CD14-positive monocyte (primary cell): ENCODE data around the gene FRAS1. TPM values are rescaled to one million over a fixed set of nuclear protein-coding genes. Genes with fewer than 3 reads are reported as not detected.
A peak's percentile ranks its signal among the peaks of the same experiment; 100 is the strongest.

Source experiments
- DNase-seq, 3 donors: peaks; one replicate each; pipeline ENCODE4 v3.0.0-alpha.2; 2011 to 2022
- H2AFZ ChIP-seq: 2 replicates; pipeline ENCODE4 v1.6.0; 2012; ENCODE audit warnings: mild to moderate bottlenecking, low read depth, low read length, inconsistent platforms; ENCODE audit not compliant: insufficient read depth, poor library complexity, severe bottlenecking
- H3K27ac ChIP-seq, 2 donors: 1 replicate in 1 of 2; 2 replicates in 1 of 2; pipeline ENCODE4 v1.5.1; 2012 to 2013; ENCODE audit warnings: low read length in 2 of 2, control low read depth in 1 of 2, inconsistent platforms in 1 of 2, low read depth in 1 of 2, mild to moderate bottlenecking in 1 of 2
- H3K27me3 ChIP-seq, 2 donors: one replicate each; pipeline versions ENCODE4 v1.6.0 to v1.6.1; 2011 to 2013; ENCODE audit warnings: low read length in 2 of 2; ENCODE audit not compliant: control insufficient read depth in 2 of 2, insufficient read depth in 2 of 2
- H3K36me3 ChIP-seq, 2 donors: replicated peaks in 1 of 2; 1 replicate in 1 of 2; 2 replicates in 1 of 2; pipeline versions ENCODE4 v1.5.1 to v1.6.1; 2012 to 2013; ENCODE audit warnings: low read length in 2 of 2, control low read depth in 1 of 2, inconsistent platforms in 1 of 2, mild to moderate bottlenecking in 1 of 2; ENCODE audit not compliant: insufficient read depth in 2 of 2, control insufficient read depth in 1 of 2
- H3K4me1 ChIP-seq, 2 donors: 1 replicate in 1 of 2; 2 replicates in 1 of 2; pipeline versions ENCODE4 v1.5.1 to v1.6.1; 2012 to 2013; ENCODE audit warnings: low read length in 2 of 2, control low read depth in 1 of 2, inconsistent platforms in 1 of 2, mild to moderate bottlenecking in 1 of 2, moderate library complexity in 1 of 2; ENCODE audit not compliant: insufficient read depth in 2 of 2, control insufficient read depth in 1 of 2
- H3K4me2 ChIP-seq: replicated peaks from 2 replicates; pipeline ENCODE3; 2012; ENCODE audit warnings: low read length, moderate library complexity, mild to moderate bottlenecking; ENCODE audit not compliant: poor library complexity, severe bottlenecking; ENCODE audit errors: extremely low read depth
- H3K4me3 ChIP-seq, 3 experiments: fragments of 200-600 bp in 1 of 3; sonication (generic) in 1 of 3; replicated peaks in 1 of 3; 1 replicate in 2 of 3; 2 replicates in 1 of 3; pipeline ENCODE4 v1.5.1; 2011 to 2013; ENCODE audit warnings: low read length in 3 of 3, mild to moderate bottlenecking in 3 of 3, control low read depth in 2 of 3, low read depth in 2 of 3, inconsistent platforms in 1 of 3, moderate library complexity in 1 of 3
- H3K79me2 ChIP-seq: 2 replicates; pipeline ENCODE4 v1.6.0; 2012; ENCODE audit warnings: mild to moderate bottlenecking, control low read depth, inconsistent platforms, low read length, moderate library complexity; ENCODE audit not compliant: insufficient read depth
- H3K9ac ChIP-seq: 2 replicates; pipeline ENCODE4 v1.6.0; 2017; ENCODE audit warnings: low read length, mild to moderate bottlenecking; ENCODE audit not compliant: insufficient read depth, poor library complexity, severe bottlenecking
- H3K9me3 ChIP-seq, 2 donors: replicated peaks in 1 of 2; 1 replicate in 1 of 2; 2 replicates in 1 of 2; pipeline versions ENCODE4 v1.5.1 to v1.6.1; 2012 to 2013; ENCODE audit warnings: low read length in 2 of 2, control low read depth in 1 of 2; ENCODE audit not compliant: control insufficient read depth in 1 of 2, insufficient read depth in 1 of 2
- H4K20me1 ChIP-seq: 2 replicates; pipeline ENCODE4 v1.6.0; 2012; ENCODE audit warnings: mild to moderate bottlenecking, low read length, control low read depth, moderate library complexity; ENCODE audit not compliant: insufficient read depth
- H3K27ac Mint-ChIP-seq, 7 donors: one replicate each; pipeline ENCODE4 v1.8.0; 2020; ENCODE audit warnings: mild to moderate bottlenecking in 7 of 7, mixed read lengths in 7 of 7, moderate library complexity in 6 of 7, inconsistent platforms in 2 of 7
- H3K27me3 Mint-ChIP-seq, 3 donors: one replicate each; pipeline ENCODE4 v1.8.0; 2021 to 2022; ENCODE audit warnings: low read depth in 3 of 3, mild to moderate bottlenecking in 3 of 3, mixed read lengths in 3 of 3, moderate library complexity in 3 of 3, inconsistent platforms in 1 of 3
- H3K36me3 Mint-ChIP-seq, 2 donors: one replicate each; pipeline ENCODE4 v1.8.0; 2020; ENCODE audit warnings: mixed read lengths in 2 of 2, inconsistent platforms in 1 of 2, mild to moderate bottlenecking in 1 of 2
- H3K4me1 Mint-ChIP-seq: one replicate; pipeline ENCODE4 v1.8.0; 2020; ENCODE audit warnings: mild to moderate bottlenecking, mixed read lengths
- H3K4me3 Mint-ChIP-seq, 2 donors: one replicate each; pipeline ENCODE4 v1.8.0; 2020; ENCODE audit warnings: mild to moderate bottlenecking in 2 of 2, mixed read lengths in 2 of 2, moderate library complexity in 1 of 2
- H3K9me3 Mint-ChIP-seq, 7 donors: one replicate each; pipeline ENCODE4 v1.8.0; 2020 to 2022; ENCODE audit warnings: mixed read lengths in 7 of 7, mild to moderate bottlenecking in 6 of 7, moderate library complexity in 6 of 7, inconsistent platforms in 2 of 7
- CTCF ChIP-seq: fragments of 200-600 bp; IDR thresholded peaks from one replicate; pipeline ENCODE4 v1.8.0; 2022; ENCODE audit warnings: antibody characterized with exemption, mild to moderate bottlenecking
- WGBS: methylation state at CpG from one replicate; pipeline ENCODE4 v1.1.5; 2013; ENCODE audit warnings: missing lambda C conversion rate; ENCODE audit not compliant: insufficient coverage; 5-methylcytosine and 5-hydroxymethylcytosine counted together
- intact Hi-C, 2 donors: fragments of 100-400 bp; cut with micrococcal nuclease; formaldehyde crosslinking; loops; one replicate each; pipeline versions ENCODE4 v1.15.0 to v1.15.1; 2023
- polyA plus RNA-seq, 3 donors: library from polyadenylated mRNA; depleted of rRNA in 1 of 3; unstranded in 2 of 3; stranded (reverse) in 1 of 3; fragments of 300-500 nt in 2 of 3; fragments of >200 nt in 1 of 3; fragmentation: Illumina TruSeq in 2 of 3; gene quantifications; 1 replicate in 2 of 3; 2 replicates in 1 of 3; pipeline ENCODE4 v1.2.3, GENCODE V29; 2012 to 2021

The FRAS1 gene
- polyA plus RNA-seq, 3 donors: not detected

- H3K4me3 ChIP-seq: no peak overlapping the region
- H3K36me3 ChIP-seq: no peaks in the 10 kb centered on the region
- TF ChIP-seq CTCF: no peak
- H3K9me3 Mint-ChIP-seq: no peaks in the 10 kb centered on the region
- H3K4me1 Mint-ChIP-seq: peaks cover 7% of the 10 kb centered on the region
- no peaks in the 10 kb centered on the region for H3K79me2 ChIP-seq
- no peak overlapping the region for H3K27ac ChIP-seq
- no peak overlapping the region for H3K9ac ChIP-seq
- no peaks in the 10 kb centered on the region for H3K27me3 ChIP-seq
- H3K4me3 Mint-ChIP-seq: no peak overlapping the region
- H3K36me3 Mint-ChIP-seq: no peaks in the 10 kb centered on the region
- H3K4me2 ChIP-seq: no peak overlapping the region
- no peaks in the 10 kb centered on the region for H4K20me1 ChIP-seq
- H3K4me1 ChIP-seq: no peaks in the 10 kb centered on the region
- no CpG with 5 or more reads among the region's 2 CpGs for WGBS
- H2AFZ ChIP-seq: no peak overlapping the region
- no peaks in the 10 kb centered on the region for H3K9me3 ChIP-seq
- no peak overlapping the region for H3K27ac Mint-ChIP-seq
- intact Hi-C loops: no loop called here
- DNase-seq: no peak
- H3K27me3 Mint-ChIP-seq: no peaks in the 10 kb centered on the region
Measured at GRCh38 chr4:78292856-78293255, 235.7 kb downstream of the FRAS1 start.

GRCh38 chr4:78293348-78293747, 236.2 kb downstream of the FRAS1 start:
- H3K36me3 ChIP-seq: no peaks in the 10 kb centered on the region
- H3K9me3 ChIP-seq: no peaks in the 10 kb centered on the region
- no CpG with 5 or more reads among the region's 1 CpG for WGBS
- no peaks in the 10 kb centered on the region for H3K79me2 ChIP-seq
- H3K9me3 Mint-ChIP-seq: no peaks in the 10 kb centered on the region
- H4K20me1 ChIP-seq: no peaks in the 10 kb centered on the region
- no peaks in the 10 kb centered on the region for H3K4me1 ChIP-seq
- no peak for TF ChIP-seq CTCF
- no peak overlapping the region for H3K4me3 ChIP-seq
- H3K4me3 Mint-ChIP-seq: no peak overlapping the region
- H3K4me1 Mint-ChIP-seq: peaks cover 7% of the 10 kb centered on the region
- no peak overlapping the region for H2AFZ ChIP-seq
- no peaks in the 10 kb centered on the region for H3K27me3 ChIP-seq
- no peak overlapping the region for H3K4me2 ChIP-seq
- no peaks in the 10 kb centered on the region for H3K27me3 Mint-ChIP-seq
- intact Hi-C loops: no loop called here
- peak overlapping the region in 1 of 7 donors; percentile 58 for H3K27ac Mint-ChIP-seq
- no peak overlapping the region for H3K27ac ChIP-seq
- no peak for DNase-seq
- no peaks in the 10 kb centered on the region for H3K36me3 Mint-ChIP-seq
- no peak overlapping the region for H3K9ac ChIP-seq
